HepG2 (cell line): ENCODE results near the gene SLC11A1.

Source experiments
- NFYB ChIP-seq: sonication (generic); formaldehyde crosslinking; IDR thresholded peaks from 2 replicates; pipeline ENCODE4 v1.4.0; 2020; ENCODE audit warnings: missing genetic modification reagents
- POLR2A ChIP-seq, 2 experiments: IDR thresholded peaks; 2 replicates each; pipeline ENCODE4 v1.6.1; 2011; ENCODE audit warnings: low read depth in 2 of 2, low read length in 2 of 2, mild to moderate bottlenecking in 1 of 2, moderate library complexity in 1 of 2; ENCODE audit not compliant: insufficient read depth in 1 of 2
- ZBTB10 ChIP-seq: sonication (generic); formaldehyde crosslinking; IDR thresholded peaks from 2 replicates; pipeline ENCODE4 v1.4.0; 2020; ENCODE audit warnings: missing genetic modification reagents, borderline replicate concordance
- TF ChIP-seq, protein P1 (sequence below): sonication (generic); formaldehyde crosslinking; IDR thresholded peaks from 2 replicates; pipeline ENCODE4 v1.5.1; 2020; ENCODE audit warnings: mild to moderate bottlenecking, missing genetic modification reagents, moderate library complexity
- TF ChIP-seq, protein P2 (sequence below): sonication (generic); formaldehyde crosslinking; IDR thresholded peaks from 2 replicates; pipeline ENCODE4 v1.5.0; 2020; ENCODE audit warnings: mild to moderate bottlenecking, missing genetic modification reagents, moderate library complexity
- TF ChIP-seq, protein P3 (sequence below): sonication (generic); formaldehyde crosslinking; IDR thresholded peaks from 2 replicates; pipeline ENCODE4 v1.4.0; 2020; ENCODE audit warnings: mild to moderate bottlenecking, missing genetic modification reagents

GRCh38 chr2:218406949-218407618, 25.0 kb downstream of the SLC11A1 start:
- TF ChIP-seq NFYB (CRISPR knock-in tag) (no peak), ZBTB10 (no peak), POLR2A (IDR thresholded peaks at IDR 0.05; ENCODE audit: insufficient read depth in 1 of 2, low read depth in 2 of 2, low read length in 2 of 2) (peak in 1 of 2 experiments; percentile 12; a peak in 1 of 4 replicates)
- TF ChIP-seq, protein P1, sequence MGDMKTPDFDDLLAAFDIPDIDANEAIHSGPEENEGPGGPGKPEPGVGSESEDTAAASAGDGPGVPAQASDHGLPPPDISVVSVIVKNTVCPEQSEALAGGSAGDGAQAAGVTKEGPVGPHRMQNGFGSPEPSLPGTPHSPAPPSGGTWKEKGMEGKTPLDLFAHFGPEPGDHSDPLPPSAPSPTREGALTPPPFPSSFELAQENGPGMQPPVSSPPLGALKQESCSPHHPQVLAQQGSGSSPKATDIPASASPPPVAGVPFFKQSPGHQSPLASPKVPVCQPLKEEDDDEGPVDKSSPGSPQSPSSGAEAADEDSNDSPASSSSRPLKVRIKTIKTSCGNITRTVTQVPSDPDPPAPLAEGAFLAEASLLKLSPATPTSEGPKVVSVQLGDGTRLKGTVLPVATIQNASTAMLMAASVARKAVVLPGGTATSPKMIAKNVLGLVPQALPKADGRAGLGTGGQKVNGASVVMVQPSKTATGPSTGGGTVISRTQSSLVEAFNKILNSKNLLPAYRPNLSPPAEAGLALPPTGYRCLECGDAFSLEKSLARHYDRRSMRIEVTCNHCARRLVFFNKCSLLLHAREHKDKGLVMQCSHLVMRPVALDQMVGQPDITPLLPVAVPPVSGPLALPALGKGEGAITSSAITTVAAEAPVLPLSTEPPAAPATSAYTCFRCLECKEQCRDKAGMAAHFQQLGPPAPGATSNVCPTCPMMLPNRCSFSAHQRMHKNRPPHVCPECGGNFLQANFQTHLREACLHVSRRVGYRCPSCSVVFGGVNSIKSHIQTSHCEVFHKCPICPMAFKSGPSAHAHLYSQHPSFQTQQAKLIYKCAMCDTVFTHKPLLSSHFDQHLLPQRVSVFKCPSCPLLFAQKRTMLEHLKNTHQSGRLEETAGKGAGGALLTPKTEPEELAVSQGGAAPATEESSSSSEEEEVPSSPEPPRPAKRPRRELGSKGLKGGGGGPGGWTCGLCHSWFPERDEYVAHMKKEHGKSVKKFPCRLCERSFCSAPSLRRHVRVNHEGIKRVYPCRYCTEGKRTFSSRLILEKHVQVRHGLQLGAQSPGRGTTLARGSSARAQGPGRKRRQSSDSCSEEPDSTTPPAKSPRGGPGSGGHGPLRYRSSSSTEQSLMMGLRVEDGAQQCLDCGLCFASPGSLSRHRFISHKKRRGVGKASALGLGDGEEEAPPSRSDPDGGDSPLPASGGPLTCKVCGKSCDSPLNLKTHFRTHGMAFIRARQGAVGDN (CRISPR knock-in tag): 0 out of 2 replicates have a peak, but pooled peaks have one; percentile 16
- TF ChIP-seq, protein P2, sequence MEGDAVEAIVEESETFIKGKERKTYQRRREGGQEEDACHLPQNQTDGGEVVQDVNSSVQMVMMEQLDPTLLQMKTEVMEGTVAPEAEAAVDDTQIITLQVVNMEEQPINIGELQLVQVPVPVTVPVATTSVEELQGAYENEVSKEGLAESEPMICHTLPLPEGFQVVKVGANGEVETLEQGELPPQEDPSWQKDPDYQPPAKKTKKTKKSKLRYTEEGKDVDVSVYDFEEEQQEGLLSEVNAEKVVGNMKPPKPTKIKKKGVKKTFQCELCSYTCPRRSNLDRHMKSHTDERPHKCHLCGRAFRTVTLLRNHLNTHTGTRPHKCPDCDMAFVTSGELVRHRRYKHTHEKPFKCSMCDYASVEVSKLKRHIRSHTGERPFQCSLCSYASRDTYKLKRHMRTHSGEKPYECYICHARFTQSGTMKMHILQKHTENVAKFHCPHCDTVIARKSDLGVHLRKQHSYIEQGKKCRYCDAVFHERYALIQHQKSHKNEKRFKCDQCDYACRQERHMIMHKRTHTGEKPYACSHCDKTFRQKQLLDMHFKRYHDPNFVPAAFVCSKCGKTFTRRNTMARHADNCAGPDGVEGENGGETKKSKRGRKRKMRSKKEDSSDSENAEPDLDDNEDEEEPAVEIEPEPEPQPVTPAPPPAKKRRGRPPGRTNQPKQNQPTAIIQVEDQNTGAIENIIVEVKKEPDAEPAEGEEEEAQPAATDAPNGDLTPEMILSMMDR (CRISPR knock-in tag): no peak
- TF ChIP-seq, protein P3, sequence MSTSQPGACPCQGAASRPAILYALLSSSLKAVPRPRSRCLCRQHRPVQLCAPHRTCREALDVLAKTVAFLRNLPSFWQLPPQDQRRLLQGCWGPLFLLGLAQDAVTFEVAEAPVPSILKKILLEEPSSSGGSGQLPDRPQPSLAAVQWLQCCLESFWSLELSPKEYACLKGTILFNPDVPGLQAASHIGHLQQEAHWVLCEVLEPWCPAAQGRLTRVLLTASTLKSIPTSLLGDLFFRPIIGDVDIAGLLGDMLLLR (CRISPR knock-in tag): no peak
